Ovary (tissue), 9 donors: ENCODE measurements around the gene CBX8. TPM values are rescaled to one million over a fixed set of nuclear protein-coding genes. Genes with fewer than 3 reads are reported as not detected.

Source experiments
- DNase-seq, 5 donors: peaks; one replicate each; pipeline ENCODE4 v3.0.0-alpha.2; 2019 to 2020
- H3K27ac ChIP-seq, 2 donors: fragments of 200-600 bp; one replicate each; pipeline versions ENCODE4 v1.5.1 to v1.8.0; 2019 to 2022
- H3K27me3 ChIP-seq: fragments of 200-600 bp; one replicate; pipeline ENCODE4 v1.8.0; 2022
- H3K36me3 ChIP-seq: fragments of 200-600 bp; sonication (generic); one replicate; pipeline ENCODE4 v1.5.1; 2019
- H3K4me1 ChIP-seq: one replicate; pipeline ENCODE4 v1.8.1; 2013; ENCODE audit warnings: mild to moderate bottlenecking, moderate library complexity; ENCODE audit not compliant: insufficient read depth
- H3K4me3 ChIP-seq: fragments of 200-600 bp; sonication (generic); one replicate; pipeline ENCODE4 v1.5.1; 2017
- H3K9me3 ChIP-seq, 2 donors: fragments of 200-600 bp in 1 of 2; sonication (generic) in 1 of 2; one replicate each; pipeline versions ENCODE4 v1.5.1 to v1.8.1; 2013 to 2019; ENCODE audit warnings: mild to moderate bottlenecking in 1 of 2, moderate library complexity in 1 of 2
- CTCF ChIP-seq, 3 donors: fragments of 450-650 bp in 2 of 3; fragments of 200-600 bp in 1 of 3; IDR thresholded peaks; one replicate each; pipeline versions ENCODE4 v1.5.1 to v1.8.0; 2016 to 2022; ENCODE audit warnings: antibody characterized with exemption in 3 of 3, mild to moderate bottlenecking in 1 of 3
- EP300 ChIP-seq: sonication (generic); formaldehyde crosslinking; IDR thresholded peaks from one replicate; pipeline ENCODE4 v1.6.1; 2017; ENCODE audit warnings: antibody characterized with exemption
- POLR2A ChIP-seq: fragments of 450-650 bp; IDR thresholded peaks from one replicate; pipeline ENCODE4 v1.6.1; 2017; ENCODE audit warnings: antibody characterized with exemption, mild to moderate bottlenecking, moderate library complexity
- WGBS, 3 donors: extraction: QIAGEN DNeasy Blood & Tissue Kit in 1 of 3; methylation state at CpG; one replicate each; pipeline versions ENCODE4 v1.1.5 to v1.1.7; 2013 to 2017; 5-methylcytosine and 5-hydroxymethylcytosine counted together
- intact Hi-C, 4 donors: fragments of 100-400 bp; cut with DNase I; formaldehyde crosslinking; loops; one replicate each; pipeline versions ENCODE4 v1.11.0 to v1.15.1; 2022 to 2023
- polyA plus RNA-seq, 2 donors: library from polyadenylated mRNA; stranded (reverse); fragments of 200-250 nt in 1 of 2; fragments of 350-450 nt in 1 of 2; fragmentation: Illumina TruSeq in 1 of 2; extraction: RNeasy Lipid Tissue Mini Kit (QIAGEN cat#74804) in 1 of 2; gene quantifications; one replicate each; pipeline ENCODE4 v1.2.3, GENCODE V29; 2013 to 2014
- total RNA-seq, 7 donors: library from RNA; depleted of rRNA in 2 of 7; stranded (reverse); fragments of >200 nt in 2 of 7; fragmentation: NEBNext Ultra II Directional in 3 of 7; extraction: Animal tissue kit (Norgen Biotek cat#: 25700) in 3 of 7; gene quantifications; one replicate each; pipeline versions ENCODE4 v1.1.0 to v1.2.4, GENCODE V29; 2016 to 2023
- donor health status: DM: no; HTN: no; CAD: no; lungs with moderate emphysema.
- donor health status: DM: no; HTN: no; CAD: no.
- donor health status: Bipolar disorder and iron deficiency.
- donor health status: DM: yes; HTN: yes; CAD: no.
- donor health status: DM: no; HTN: no; CAD: no.
- donor health status: DM: yes; HTN: yes; CAD: no.

Gene CBX8
- total and polyA plus RNA-seq, 9 donors, result 0.60 to 7.0 (median 3.2) TPM

GRCh38 chr17:79779661-79780365 lies 17.1 kb downstream of the CBX8 start:
- no peak overlapping the region for H3K27ac ChIP-seq
- WGBS, 3 donors, result 86 to 92% (median 87%) methylated on average over 10 of the region's 10 CpGs
- peak in 1 of 5 donors; percentile 30 for DNase-seq

GRCh38 chr17:79779084-79779529 lies 17.8 kb downstream of the CBX8 start:
- Histone ChIP-seq H3K27me3 (no peaks in the 10 kb centered on the region), H3K36me3 (no peaks in the 10 kb centered on the region), H3K4me3 (no peak overlapping the region), H3K27ac (peak overlapping the region in 1 of 2 donors; percentile 4), H3K4me1 (no peaks in the 10 kb centered on the region), H3K9me3 (no peaks in the 10 kb centered on the region)
- DNase-seq, result peak in 3 of 5 donors; percentile 38 to 65 (median 54)
- intact Hi-C loops, result no loop called here
- TF ChIP-seq POLR2A (no peak), CTCF (IDR thresholded peaks at IDR 0.05) (no peak), EP300 (no peak)
- WGBS, 3 donors, result 18 to 25% (median 18%) methylated on average over 17 of the region's 17 CpGs

More at GRCh38 chr17:79779661-79780365, 17.1 kb downstream of the CBX8 start:
- intact Hi-C loops, result loop anchor here in 1 of 4 donors (10.0 kb wide), 1 partner anchor 135 kb away; no protein-coding TSS in a partner anchor
- no peaks in the 10 kb centered on the region for H3K4me1 ChIP-seq
- H3K4me3 ChIP-seq, result no peak overlapping the region
- no peaks in the 10 kb centered on the region for H3K36me3 ChIP-seq
- no peaks in the 10 kb centered on the region for H3K9me3 ChIP-seq
- H3K27me3 ChIP-seq, result no peaks in the 10 kb centered on the region
- TF ChIP-seq EP300, result no peak
- TF ChIP-seq CTCF (IDR thresholded peaks at IDR 0.05), result no peak
- no peak for TF ChIP-seq POLR2A

- intact Hi-C loops, result no loop called here
- Histone ChIP-seq H3K4me1 (no peaks in the 10 kb centered on the region), H3K27me3 (no peaks in the 10 kb centered on the region), H3K9me3 (no peaks in the 10 kb centered on the region), H3K27ac (peak overlapping the region; percentile 4 to 20), H3K4me3 (peak overlapping the region; percentile 43), H3K36me3 (no peaks in the 10 kb centered on the region)
- TF ChIP-seq CTCF (IDR thresholded peaks at IDR 0.05) (no peak), POLR2A (no peak), EP300 (no peak)
- 1 to 2% (median 2%) methylated on average over 43 to 49 of the region's 49 CpGs for WGBS, 3 donors
- DNase-seq, result peak; percentile 59 to 78 (median 70)
These were observed 18.3 kb downstream of the CBX8 start for GRCh38 chr17:79778504-79779083.

- no peaks in the 10 kb centered on the region for H3K9me3 ChIP-seq
- H3K4me1 ChIP-seq, result no peaks in the 10 kb centered on the region
- intact Hi-C loops, result no loop called here
- peak; percentile 78 to 91 (median 87) for DNase-seq
- H3K4me3 ChIP-seq, result peak within 1 kb of the TSS; percentile 55
- TF ChIP-seq EP300 (no peak), CTCF (IDR thresholded peaks at IDR 0.05) (no peak), POLR2A (no peak)
- H3K36me3 ChIP-seq, result no peaks in the 10 kb centered on the region
- peak within 1 kb of the TSS; percentile 40 to 75 for H3K27ac ChIP-seq
- no peaks in the 10 kb centered on the region for H3K27me3 ChIP-seq
- 0 to 1% (median 1%) methylated on average over 10 to 89 of the region's 96 CpGs for WGBS, 3 donors
These were observed 18.9 kb downstream of the CBX8 start, which contains the start of gene CBX2 for GRCh38 chr17:79777894-79778503. CBX2 (plus strand) TSS chr17:79778148; CDS start chr17:79778236, 88 bp downstream.
